Stimulated activated CD4-positive, alpha-beta T cell treated with anti-CD3 and anti-CD28 coated beads, Interleukin-4, amount 100 ng/mL, for 48 hours (primary cell): Measurements from ENCODE around the gene TVP23C.

Experiments
- DNase-seq, 2 donors: peaks; one replicate each; pipeline ENCODE4 v3.0.0-alpha.2; 2020; ENCODE audit warnings: low read depth in 2 of 2

TVP23C gene

DNA sequence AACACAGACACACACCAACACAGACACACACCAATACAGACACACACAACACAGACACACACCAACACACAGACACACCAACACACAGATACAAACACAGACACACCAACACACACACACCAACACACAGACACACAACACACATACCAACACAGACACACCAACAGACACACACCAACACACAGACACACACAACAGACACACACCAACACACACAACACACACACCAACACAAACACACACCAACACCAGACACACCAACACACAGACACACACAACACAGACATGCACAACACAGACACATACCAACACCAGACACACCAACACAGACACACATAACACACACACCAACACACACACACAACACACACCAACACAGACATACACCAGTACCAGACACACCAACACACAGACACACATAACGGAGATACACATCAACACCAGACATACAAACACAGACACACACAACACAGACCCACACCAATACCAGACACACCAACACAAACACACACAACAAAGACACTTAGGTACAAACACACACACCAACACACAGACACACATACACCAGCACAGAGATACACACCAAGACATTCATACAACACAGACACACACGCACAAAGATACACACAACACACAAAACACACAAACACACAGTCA is 98.1 kb downstream of the TVP23C start:
- DNase-seq = no peak

DNA sequence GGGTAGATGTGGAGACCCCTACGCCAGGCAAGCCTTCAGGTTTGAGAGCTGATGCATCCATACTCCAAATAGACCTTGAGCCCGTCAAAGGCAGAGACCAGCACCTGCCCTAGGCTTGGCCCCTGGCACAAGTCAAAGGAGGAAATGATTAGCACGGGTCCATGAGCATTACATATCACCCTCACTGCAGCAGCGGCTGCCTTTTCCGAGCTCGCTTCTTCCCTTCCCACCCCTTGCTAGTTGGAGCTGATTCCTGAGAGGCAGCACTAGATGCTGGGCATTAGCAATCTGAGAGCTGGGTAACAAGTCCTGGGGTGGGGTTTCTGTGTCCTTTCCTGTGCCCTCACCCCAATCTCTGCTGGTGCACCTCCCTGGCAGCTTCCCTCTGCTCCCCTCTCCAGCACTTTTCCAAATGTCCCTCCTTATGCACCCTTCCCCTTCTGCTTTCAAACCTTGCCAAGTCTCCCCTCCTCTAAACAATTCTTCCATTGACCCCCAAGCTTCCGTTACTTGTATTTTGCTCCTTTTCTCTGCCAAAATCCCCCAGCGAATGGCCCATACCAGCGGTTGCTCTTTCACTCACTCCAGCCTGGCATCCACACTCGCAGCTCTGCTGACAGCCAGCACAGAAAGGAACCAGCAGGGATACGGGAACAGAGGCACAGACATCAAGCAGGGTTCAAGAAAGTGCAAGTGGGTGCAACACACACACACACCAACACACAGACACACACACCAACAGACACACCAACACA is 98.9 kb downstream of the TVP23C start:
- no peak for DNase-seq

- no peak for DNase-seq
Measured at GRCh38 chr17:15462976-15463772, 100.1 kb downstream of the TVP23C start.

- DNase-seq = no peak
Measured at GRCh38 chr17:15457723-15458094, 105.6 kb downstream of the TVP23C start.

- no peak for DNase-seq
Measured at GRCh38 chr17:15456972-15457722, 106.1 kb downstream of the TVP23C start.

GRCh38 chr17:15456496-15456895 is 106.8 kb downstream of the TVP23C start:
- no peak for DNase-seq

GRCh38 chr17:15454346-15454745 is 108.9 kb downstream of the TVP23C start:
- no peak for DNase-seq

GRCh38 chr17:15453782-15454181 is 109.5 kb downstream of the TVP23C start:
- no peak for DNase-seq

DNA sequence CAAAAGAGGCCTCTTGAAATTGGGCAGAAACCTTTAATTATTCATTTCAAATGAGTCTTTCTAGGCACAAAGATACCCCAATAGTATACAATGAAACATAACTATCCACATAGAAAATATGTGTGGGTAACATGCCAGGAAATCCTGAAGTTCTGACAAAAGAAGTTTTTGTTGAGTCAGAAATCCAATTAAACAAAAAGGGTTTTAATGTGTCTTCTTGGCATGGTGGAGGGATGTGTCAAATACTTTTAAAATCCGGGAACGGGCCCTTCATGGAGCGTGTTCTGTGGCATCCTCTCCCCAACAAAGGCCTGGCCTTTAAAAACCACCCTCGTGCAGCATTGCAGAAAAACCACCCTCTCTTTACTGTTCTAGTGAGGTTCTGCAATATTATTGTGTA is 110.0 kb downstream of the TVP23C start:
- DNase-seq = no peak

GRCh38 chr17:15452746-15453145 is 110.5 kb downstream of the TVP23C start:
- no peak for DNase-seq
